Endometrial microvascular endothelial cells (primary cell): Measurements from ENCODE around the gene LIPF. TPM values are rescaled to one million over a fixed set of nuclear protein-coding genes. Genes with fewer than 3 reads are reported as not detected.

Experiments
- total RNA-seq: library from RNA; depleted of rRNA; stranded (reverse); fragments of >200 nt; gene quantifications from one replicate; pipeline ENCODE4 v1.2.3, GENCODE V29; 2015; ENCODE audit errors: inconsistent ontology term

LIPF gene
- total RNA-seq, 1 donor from 2014 or later = not detected

Other genes starting within 250 kb of the LIPF start
- 5.0 TPM for gene RNLS, start 81.1 kb upstream of the LIPF start, total RNA-seq
- not detected for gene LIPJ, start 77.7 kb upstream of the LIPF start, total RNA-seq
- gene LIPK, start 41.8 kb downstream of the LIPF start, total RNA-seq = not detected
- not detected for gene LIPN, start 95.6 kb downstream of the LIPF start, total RNA-seq
- not detected for gene LIPM, start 138.3 kb downstream of the LIPF start, total RNA-seq
- not detected for gene ANKRD22, start 187.4 kb downstream of the LIPF start, total RNA-seq
- gene STAMBPL1, start 215.8 kb downstream of the LIPF start, total RNA-seq = 1.1 TPM